Measurements from ENCODE around the gene UNC5CL.
"Not testable (repeated sequence)": the region's sequence is repeated elsewhere in the genome, so short reads cannot be mapped to it uniquely, and the experiment has no call there.

The UNC5CL gene

DNA sequence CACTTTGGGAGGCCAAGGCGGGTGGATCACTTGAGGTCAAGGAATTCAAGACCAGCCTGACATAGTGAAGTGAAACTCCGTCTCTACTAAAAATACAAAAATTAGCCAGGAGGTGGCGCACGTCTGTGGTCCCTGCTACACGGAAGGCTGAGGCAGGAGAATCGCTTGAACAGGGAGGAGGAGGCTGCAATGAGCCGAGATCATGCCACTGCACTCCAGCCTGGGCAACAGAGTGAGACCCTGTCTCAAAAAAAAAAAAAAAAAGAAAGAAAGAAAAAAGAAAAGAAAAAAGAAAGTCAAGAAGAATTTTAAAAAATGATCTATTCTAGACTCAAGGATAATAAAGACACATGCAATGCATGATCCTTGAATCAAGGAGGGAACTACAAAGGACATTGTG lies 32.8 kb downstream of the UNC5CL start:
- DNase-seq (ENCODE audit: low spot score) = not testable (repeated sequence)

GRCh38 chr6:41002168-41002567 lies 36.9 kb downstream of the UNC5CL start:
- DNase-seq (ENCODE audit: low spot score) = no peak

GRCh38 chr6:41000248-41000647 lies 38.8 kb downstream of the UNC5CL start:
- no peak for DNase-seq (ENCODE audit: low spot score)

GRCh38 chr6:40999569-40999968 lies 39.5 kb downstream of the UNC5CL start:
- peak; percentile 51 for DNase-seq (ENCODE audit: low spot score)

DNA sequence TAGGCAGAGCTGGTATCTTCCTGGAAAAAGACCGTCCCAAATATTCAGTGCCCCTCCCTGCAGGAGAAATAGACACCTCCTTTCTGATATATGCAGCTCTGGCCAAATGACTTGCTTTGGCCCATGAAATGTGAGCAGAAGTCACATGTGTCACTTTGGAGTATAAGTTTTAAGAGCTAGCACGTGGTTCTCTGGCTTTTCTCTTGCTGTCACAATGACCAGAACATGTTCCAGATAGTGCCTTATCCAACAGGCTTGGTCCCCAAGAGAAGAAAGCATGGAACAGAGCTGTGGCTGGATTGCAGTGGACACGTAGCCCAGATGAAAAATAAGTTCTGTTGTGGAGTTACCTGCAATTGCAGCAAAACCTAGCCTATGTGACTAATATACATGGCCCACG lies 40.4 kb downstream of the UNC5CL start:
- DNase-seq (ENCODE audit: low spot score) = no peak

DNA sequence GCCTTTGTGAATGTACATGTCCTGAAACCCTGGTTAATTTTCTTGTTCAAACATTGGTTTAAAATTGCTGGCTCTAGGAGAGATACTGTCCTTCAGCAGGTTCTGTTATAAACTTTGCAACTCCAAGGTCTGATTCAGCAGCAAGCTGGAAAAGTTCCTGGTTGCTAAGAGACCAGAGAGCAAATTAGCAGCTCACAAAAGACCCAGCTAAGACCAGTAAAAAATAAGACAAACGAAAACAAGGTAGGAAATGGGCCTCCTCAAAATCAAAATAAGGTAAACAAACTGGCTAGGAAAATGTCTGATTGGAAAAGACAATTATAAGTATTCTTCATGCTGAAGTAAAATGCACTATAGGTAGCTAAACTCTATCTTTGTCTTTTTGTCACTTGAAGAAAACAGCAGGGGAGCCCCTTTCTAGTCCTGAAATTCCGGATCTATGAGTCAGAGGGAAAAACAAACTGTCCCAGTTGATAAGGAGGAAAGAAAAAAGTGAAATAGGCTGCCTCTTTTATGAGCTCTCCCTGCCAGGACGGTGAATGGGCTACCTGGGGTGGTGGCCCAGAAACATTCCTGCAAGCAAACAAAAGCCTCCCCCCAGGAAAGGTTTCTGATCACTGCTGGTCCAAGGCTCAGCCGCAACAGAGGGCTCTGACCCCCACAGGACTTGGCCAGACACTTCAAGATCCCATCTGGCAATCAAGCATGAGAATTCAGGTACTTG lies 41.6 kb downstream of the UNC5CL start:
- DNase-seq (ENCODE audit: low spot score) = peak; percentile 29

GRCh38 chr6:40996591-40997233 lies 42.3 kb downstream of the UNC5CL start:
- peak; percentile 10 for DNase-seq (ENCODE audit: low spot score)

- DNase-seq (ENCODE audit: low spot score) = no peak
Observed at GRCh38 chr6:40992746-40993145, 46.3 kb downstream of the UNC5CL start.

DNA sequence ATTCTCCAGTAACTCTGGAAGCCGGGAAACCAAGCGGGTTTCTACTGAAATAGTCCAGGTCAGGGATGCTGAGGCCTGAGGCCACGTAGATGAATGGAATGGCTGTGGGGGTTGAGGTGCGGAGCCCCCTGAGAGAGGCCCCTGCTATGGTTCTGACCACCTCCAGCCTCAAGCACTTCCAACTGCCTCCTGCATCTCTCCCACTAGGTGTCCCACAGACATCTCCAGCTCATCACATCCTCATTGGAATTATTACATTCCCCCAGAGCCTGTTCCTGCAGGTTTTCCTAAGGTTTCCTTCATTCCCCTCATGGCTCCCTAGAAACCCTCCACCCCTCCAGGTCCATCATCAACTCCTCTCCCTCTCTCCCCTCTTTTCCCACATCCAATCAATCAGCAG lies 48.7 kb downstream of the UNC5CL start:
- DNase-seq (ENCODE audit: low spot score) = no peak

DNA sequence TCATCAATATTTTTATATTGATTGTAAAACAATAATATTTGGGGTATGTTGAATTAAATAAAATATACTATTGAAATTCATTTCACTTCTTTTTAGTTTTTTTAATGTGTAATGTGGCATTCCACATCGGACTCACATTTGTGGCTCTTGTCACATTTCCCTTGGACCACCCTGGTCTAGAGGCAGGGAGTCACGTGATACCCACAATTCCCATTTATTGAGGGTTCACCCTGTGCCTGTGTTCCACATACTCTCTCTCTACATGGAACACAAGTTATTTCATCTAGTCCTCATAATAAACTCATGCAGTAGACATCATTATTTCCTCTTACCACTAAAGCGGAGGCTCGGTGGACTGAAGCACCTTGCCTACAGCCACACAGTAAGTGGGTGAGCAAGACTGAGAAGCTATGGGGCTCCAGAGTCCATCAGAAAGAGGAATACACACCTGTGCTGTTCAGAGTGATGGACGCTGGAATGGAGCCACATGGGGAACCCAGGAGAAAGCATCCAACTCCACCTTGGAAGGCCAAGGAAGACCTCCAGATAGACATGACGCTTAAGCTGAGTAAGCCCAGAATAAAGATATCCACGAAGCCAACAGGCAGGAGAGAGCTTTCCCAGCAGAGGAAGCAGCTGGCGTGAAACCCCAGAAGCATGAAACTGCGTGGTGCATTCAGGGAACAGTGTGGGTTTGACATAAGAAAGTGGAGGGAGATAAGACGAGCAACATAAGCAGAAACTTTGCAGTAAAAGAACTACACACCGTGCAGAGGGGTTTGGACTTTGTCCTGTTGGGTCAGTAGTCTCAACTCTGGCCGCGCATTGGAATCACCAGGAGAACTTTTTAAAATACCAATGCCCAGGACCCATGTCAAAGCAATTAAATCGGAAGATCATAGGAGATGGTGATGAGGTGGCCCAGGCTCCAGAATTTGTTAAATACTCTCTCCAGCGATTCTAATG lies 49.5 kb downstream of the UNC5CL start:
- DNase-seq (ENCODE audit: low spot score) = no peak

GRCh38 chr6:40988634-40989033 lies 50.4 kb downstream of the UNC5CL start:
- no peak for DNase-seq (ENCODE audit: low spot score)

- no peak for DNase-seq (ENCODE audit: low spot score)
Observed at GRCh38 chr6:40986921-40987819, 51.9 kb downstream of the UNC5CL start.

- DNase-seq (ENCODE audit: low spot score) = no peak
Observed at GRCh38 chr6:40986364-40986763, 52.7 kb downstream of the UNC5CL start.

DNA sequence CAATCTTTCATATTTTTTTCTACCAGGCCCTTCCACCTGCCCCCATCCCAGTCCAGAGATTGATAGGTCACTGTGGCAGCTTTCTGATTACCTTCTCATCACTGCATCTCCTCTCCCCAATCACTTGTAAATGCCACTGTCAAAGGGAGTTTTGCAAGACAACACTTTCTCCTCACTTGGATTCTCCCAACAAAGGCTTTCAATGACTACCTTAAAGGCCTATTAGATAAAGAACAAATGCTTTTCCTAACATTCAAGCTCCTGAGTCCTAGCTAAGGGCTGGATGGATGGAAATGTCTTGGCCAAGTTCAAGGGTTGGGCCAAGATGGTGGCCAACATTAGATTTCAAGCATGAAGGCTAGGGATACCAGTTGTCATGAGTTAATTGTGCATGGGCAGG lies 55.3 kb downstream of the UNC5CL start:
- no peak for DNase-seq (ENCODE audit: low spot score)

- no peak for DNase-seq (ENCODE audit: low spot score)
Observed at GRCh38 chr6:40982917-40983316, 56.1 kb downstream of the UNC5CL start.

- no peak for DNase-seq (ENCODE audit: low spot score)
Observed at GRCh38 chr6:40978687-40979289, 60.2 kb downstream of the UNC5CL start.

DNA sequence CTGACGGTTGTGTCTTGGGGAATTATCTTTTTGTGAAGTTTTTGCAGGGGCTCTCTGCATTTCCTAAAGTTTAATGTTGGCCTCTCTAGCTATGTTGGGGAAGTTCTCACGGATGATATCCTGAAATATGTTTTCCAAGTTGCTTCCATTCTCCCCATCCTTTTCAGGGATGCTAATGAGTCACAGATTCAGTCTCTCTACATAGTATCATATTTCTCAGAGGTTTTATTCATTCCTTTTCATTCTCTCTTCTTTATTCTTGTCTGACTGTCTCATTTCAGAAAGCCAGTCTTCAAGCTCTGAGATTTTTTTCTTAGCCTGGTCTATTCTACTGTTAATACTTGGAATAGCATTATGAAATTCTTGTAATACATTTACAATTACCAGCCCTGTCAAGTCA lies 61.3 kb downstream of the UNC5CL start:
- DNase-seq (ENCODE audit: low spot score) = no peak

DNA sequence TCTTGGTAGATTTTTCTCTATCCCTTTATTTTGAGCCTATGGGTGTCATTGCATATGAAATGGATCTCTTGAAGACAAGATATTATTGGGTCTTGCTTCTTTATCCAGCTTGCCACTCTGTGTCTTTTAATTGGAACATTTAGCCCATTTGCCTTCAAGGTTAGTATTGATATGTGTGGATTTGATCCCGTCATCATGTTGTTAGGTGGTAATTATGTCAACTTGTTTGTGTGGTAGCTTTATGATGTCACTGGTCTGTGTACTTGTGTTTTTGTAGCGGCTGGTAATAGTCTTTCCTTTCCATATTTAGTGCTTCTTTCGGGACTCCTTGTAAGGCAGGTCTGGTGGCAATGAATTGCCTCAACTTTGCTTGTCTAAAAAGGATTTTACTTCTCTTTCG lies 61.9 kb downstream of the UNC5CL start:
- DNase-seq (ENCODE audit: low spot score) = no peak
